GM12875 (cell line): ENCODE data around the gene WRNIP1.

Experiments used
- H3K4me3 ChIP-seq: one replicate; pipeline ENCODE4 v1.5.1; 2011; ENCODE audit warnings: low read depth, low read length, control low read depth
- CTCF ChIP-seq: IDR thresholded peaks from 2 replicates; pipeline ENCODE4 v1.5.1; 2011; ENCODE audit warnings: low read depth, mild to moderate bottlenecking, control low read depth, inconsistent platforms, low read length, moderate library complexity, borderline replicate concordance; ENCODE audit not compliant: insufficient read depth

Gene WRNIP1

DNA sequence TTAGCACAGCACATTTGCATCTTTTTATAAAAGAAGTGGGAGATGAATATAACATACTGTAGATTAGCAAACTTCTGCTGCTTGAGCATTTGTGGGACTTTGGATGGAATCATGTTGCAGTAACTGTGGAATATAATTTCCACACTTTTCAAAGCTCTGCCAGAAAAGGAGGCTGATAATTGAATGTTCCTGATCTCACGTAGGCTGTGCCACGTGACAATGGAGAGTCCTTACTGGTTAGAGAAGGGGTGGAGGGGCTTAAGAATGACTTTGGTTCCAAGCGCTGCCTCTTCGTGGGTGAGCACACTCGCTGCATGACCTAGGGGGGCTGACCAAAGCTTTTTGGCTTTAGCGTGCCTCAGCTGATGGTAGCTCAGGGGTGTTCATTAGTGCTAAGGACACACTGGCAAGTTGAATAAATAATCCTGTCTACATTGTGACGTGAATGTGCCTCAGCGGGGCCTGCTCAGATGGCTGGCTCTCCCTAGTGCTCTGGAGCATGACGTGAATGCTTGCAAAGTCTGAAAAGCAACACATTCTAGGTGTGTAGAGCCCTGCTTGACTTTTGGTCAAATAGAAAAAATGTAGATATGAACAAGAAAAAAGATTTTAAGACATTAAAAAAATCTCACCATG lies 15.0 kb downstream of the WRNIP1 start:
- no peak overlapping the region for H3K4me3 ChIP-seq
- TF ChIP-seq CTCF = no peak

DNA sequence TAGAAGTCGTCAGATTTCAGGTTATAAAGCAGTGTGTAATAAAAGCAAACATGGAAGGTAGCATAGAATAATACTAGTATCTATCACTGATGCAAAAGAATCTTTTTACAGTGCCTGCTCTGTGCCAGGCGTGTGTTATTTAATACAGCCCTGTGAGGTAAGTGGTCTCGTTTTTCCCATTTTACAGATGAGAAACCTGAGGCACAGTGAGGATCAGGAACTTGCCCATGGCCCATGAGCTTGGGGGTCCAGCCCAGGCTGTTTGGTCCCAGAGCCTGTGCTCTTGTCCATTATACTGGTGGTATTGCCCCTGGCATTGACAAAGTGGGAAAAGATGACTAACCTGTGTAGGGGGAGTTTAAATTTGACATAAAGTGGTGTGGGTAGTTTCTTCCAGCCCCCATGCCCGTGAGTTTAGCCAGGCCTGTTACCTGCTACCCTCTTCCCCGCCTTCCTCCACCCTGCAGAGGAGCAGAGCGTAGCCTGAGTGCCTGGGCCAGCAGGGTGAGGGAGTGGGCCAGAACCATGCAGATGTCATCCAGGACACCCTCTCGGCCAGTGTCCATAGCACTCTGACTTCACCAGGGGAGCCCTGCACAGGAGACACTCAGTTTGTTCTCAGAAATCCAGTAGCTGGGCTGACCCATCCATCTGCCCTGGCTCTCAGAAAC lies 16.6 kb downstream of the WRNIP1 start:
- no peak overlapping the region for H3K4me3 ChIP-seq
- TF ChIP-seq CTCF = no peak

GRCh38 chr6:2782356-2782708 lies 17.1 kb downstream of the WRNIP1 start:
- no peak for TF ChIP-seq CTCF
- H3K4me3 ChIP-seq = no peak overlapping the region

GRCh38 chr6:2782825-2783187 lies 17.6 kb downstream of the WRNIP1 start:
- no peak overlapping the region for H3K4me3 ChIP-seq
- no peak for TF ChIP-seq CTCF

- TF ChIP-seq CTCF = no peak
- H3K4me3 ChIP-seq = no peak overlapping the region
These were observed 18.2 kb downstream of the WRNIP1 start for GRCh38 chr6:2783188-2783963.

DNA sequence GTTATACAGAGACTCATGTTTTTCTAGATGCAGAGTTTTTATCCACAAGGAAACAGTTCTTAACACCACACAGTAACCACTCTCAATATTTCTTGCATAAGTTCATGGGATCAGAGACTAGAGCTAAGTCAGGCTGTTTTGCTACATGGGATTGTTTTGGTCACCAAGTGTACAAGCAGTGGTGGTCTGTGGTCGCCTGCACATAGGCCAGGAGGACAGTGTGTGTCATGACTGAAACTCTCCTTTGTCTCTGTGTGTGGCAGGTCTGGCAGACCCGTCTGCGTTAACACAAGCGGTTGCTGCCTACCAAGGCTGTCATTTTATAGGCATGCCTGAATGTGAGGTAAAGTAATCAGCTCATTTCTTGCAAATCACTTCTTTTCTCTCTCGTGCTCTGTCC lies 18.9 kb downstream of the WRNIP1 start:
- H3K4me3 ChIP-seq = no peak overlapping the region
- TF ChIP-seq CTCF = no peak
